Type B pancreatic cell (in vitro differentiated cells): ENCODE results near the gene SYNE2. TPM values are rescaled to one million over a fixed set of nuclear protein-coding genes. Genes with fewer than 3 reads are reported as not detected.

Experiments
- DNase-seq: peaks from one replicate; pipeline ENCODE4 v3.0.0; 2021; ENCODE audit warnings: mixed read lengths; ENCODE audit not compliant: unreplicated experiment; ENCODE audit errors: extremely low spot score
- H3K27ac Mint-ChIP-seq: 2 replicates; pipeline ENCODE4 v1.8.0; 2021; ENCODE audit warnings: mild to moderate bottlenecking, mixed read lengths
- H3K27me3 Mint-ChIP-seq: 2 replicates; pipeline ENCODE4 v1.8.0; 2021; ENCODE audit warnings: mixed read lengths
- H3K36me3 Mint-ChIP-seq: 2 replicates; pipeline ENCODE4 v1.8.0; 2021; ENCODE audit warnings: mixed read lengths
- H3K4me1 Mint-ChIP-seq: one replicate; pipeline ENCODE4 v1.8.0; 2021; ENCODE audit warnings: mixed read lengths; ENCODE audit not compliant: unreplicated experiment
- H3K4me3 Mint-ChIP-seq: 2 replicates; pipeline ENCODE4 v1.8.0; 2021; ENCODE audit warnings: mild to moderate bottlenecking, mixed read lengths
- H3K9me3 Mint-ChIP-seq: 2 replicates; pipeline ENCODE4 v1.8.0; 2021; ENCODE audit warnings: mixed read lengths
- total RNA-seq: library from RNA; stranded (reverse); gene quantifications from 2 replicates; pipeline ENCODE4 v1.2.1, GENCODE V29; 2021; ENCODE audit warnings: low replicate concordance
- TF ChIP-seq, protein P1 (sequence below): fragments of 200-600 bp; sonication (generic); conservative IDR thresholded peaks from 2 replicates; pipeline ENCODE4 v1.5.0; 2021; ENCODE audit warnings: antibody characterized with exemption, mild to moderate bottlenecking

The SYNE2 gene
- total RNA-seq, 1 donor from 2014 or later: 75.1 TPM

DNA sequence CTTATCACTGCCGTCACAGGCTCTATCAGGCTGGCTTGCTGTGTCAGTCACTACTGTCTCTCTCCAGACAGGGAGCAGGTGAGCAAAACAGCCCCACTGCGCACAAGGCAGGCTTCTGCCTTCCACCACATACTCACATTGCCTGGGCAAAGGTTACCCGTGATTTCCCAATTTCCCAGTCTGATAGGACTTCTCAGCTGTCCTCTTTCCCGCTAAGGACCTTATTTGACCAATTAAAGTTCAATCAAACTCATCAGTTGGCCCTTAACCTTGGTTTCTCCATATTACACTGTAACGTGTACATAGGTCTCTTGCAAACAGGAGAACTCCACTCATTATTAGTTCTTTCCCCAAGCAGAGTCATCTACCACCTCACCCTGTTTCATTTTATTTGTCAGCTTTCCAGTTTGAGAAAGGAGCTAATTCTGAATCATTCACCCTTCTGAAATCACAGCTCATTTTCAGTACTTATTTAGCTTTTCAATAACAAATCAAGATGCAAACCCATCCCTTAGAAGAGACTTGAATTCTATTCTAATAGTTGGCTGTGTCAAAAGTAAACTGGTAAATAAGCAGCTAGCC is 270.5 kb downstream of the SYNE2 start:
- no peaks in the 10 kb centered on the region for H3K9me3 Mint-ChIP-seq
- H3K27me3 Mint-ChIP-seq: no peaks in the 10 kb centered on the region
- H3K27ac Mint-ChIP-seq: no peak overlapping the region
- DNase-seq: no peak
- no peaks in the 10 kb centered on the region for H3K4me1 Mint-ChIP-seq
- no peak overlapping the region for H3K4me3 Mint-ChIP-seq
- peaks cover 29% of the 10 kb centered on the region for H3K36me3 Mint-ChIP-seq
- TF ChIP-seq, protein P1, sequence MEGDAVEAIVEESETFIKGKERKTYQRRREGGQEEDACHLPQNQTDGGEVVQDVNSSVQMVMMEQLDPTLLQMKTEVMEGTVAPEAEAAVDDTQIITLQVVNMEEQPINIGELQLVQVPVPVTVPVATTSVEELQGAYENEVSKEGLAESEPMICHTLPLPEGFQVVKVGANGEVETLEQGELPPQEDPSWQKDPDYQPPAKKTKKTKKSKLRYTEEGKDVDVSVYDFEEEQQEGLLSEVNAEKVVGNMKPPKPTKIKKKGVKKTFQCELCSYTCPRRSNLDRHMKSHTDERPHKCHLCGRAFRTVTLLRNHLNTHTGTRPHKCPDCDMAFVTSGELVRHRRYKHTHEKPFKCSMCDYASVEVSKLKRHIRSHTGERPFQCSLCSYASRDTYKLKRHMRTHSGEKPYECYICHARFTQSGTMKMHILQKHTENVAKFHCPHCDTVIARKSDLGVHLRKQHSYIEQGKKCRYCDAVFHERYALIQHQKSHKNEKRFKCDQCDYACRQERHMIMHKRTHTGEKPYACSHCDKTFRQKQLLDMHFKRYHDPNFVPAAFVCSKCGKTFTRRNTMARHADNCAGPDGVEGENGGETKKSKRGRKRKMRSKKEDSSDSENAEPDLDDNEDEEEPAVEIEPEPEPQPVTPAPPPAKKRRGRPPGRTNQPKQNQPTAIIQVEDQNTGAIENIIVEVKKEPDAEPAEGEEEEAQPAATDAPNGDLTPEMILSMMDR: no peak

GRCh38 chr14:64125270-64125669 is 272.5 kb downstream of the SYNE2 start:
- DNase-seq: no peak
- no peaks in the 10 kb centered on the region for H3K9me3 Mint-ChIP-seq
- H3K27ac Mint-ChIP-seq: no peak overlapping the region
- H3K27me3 Mint-ChIP-seq: no peaks in the 10 kb centered on the region
- peaks cover 35% of the 10 kb centered on the region for H3K36me3 Mint-ChIP-seq
- H3K4me3 Mint-ChIP-seq: no peak overlapping the region
- no peaks in the 10 kb centered on the region for H3K4me1 Mint-ChIP-seq
- TF ChIP-seq, protein P1: no peak

- H3K27me3 Mint-ChIP-seq: no peaks in the 10 kb centered on the region
- H3K36me3 Mint-ChIP-seq: peaks cover 38% of the 10 kb centered on the region
- no peaks in the 10 kb centered on the region for H3K4me1 Mint-ChIP-seq
- H3K27ac Mint-ChIP-seq: no peak overlapping the region
- H3K4me3 Mint-ChIP-seq: no peak overlapping the region
- TF ChIP-seq, protein P1: no peak
- no peaks in the 10 kb centered on the region for H3K9me3 Mint-ChIP-seq
- DNase-seq: no peak
Measured at GRCh38 chr14:64126548-64126947, 273.7 kb downstream of the SYNE2 start.

GRCh38 chr14:64137657-64138290 is 285.0 kb downstream of the SYNE2 start:
- Mint-ChIP-seq H3K36me3 (peaks cover 15% of the 10 kb centered on the region), H3K27ac (no peak overlapping the region), H3K27me3 (no peaks in the 10 kb centered on the region), H3K4me1 (no peaks in the 10 kb centered on the region), H3K4me3 (no peak overlapping the region), H3K9me3 (no peaks in the 10 kb centered on the region)
- TF ChIP-seq, protein P1: peak; percentile 29
- no peak for DNase-seq

GRCh38 chr14:64147126-64147790 is 294.5 kb downstream of the SYNE2 start:
- Mint-ChIP-seq H3K9me3 (no peaks in the 10 kb centered on the region), H3K4me3 (no peak overlapping the region), H3K4me1 (no peaks in the 10 kb centered on the region), H3K27ac (no peak overlapping the region), H3K36me3 (peaks cover 24% of the 10 kb centered on the region), H3K27me3 (no peaks in the 10 kb centered on the region)
- no peak for DNase-seq
- TF ChIP-seq, protein P1: no peak
